SK-N-SH treated with all-trans-retinoic acid at 6 μM for 48 hours (cell line): Measurements from ENCODE around the gene TNFRSF12A.

Experiments
- ARNTL ChIP-seq: fragments of 450-650 bp; formaldehyde crosslinking; IDR thresholded peaks from 2 replicates; pipeline ENCODE4 v1.5.0; 2020; ENCODE audit warnings: low read depth, mild to moderate bottlenecking, moderate library complexity, borderline replicate concordance
- CSDC2 ChIP-seq: fragments of 250-450 bp; sonication (Bioruptor Pico); IDR thresholded peaks from 2 replicates; pipeline ENCODE4 v1.5.0; 2020; ENCODE audit warnings: mild to moderate bottlenecking, moderate library complexity
- ISL1 ChIP-seq: fragments of 250-450 bp; sonication (Bioruptor Pico); IDR thresholded peaks from 2 replicates; pipeline ENCODE4 v2.1.2; 2022; ENCODE audit warnings: mild to moderate bottlenecking, moderate library complexity
- OSR1 ChIP-seq: fragments of 250-450 bp; sonication (Bioruptor Pico); IDR thresholded peaks from 2 replicates; pipeline ENCODE4 v1.8.0; 2022; ENCODE audit warnings: moderate library complexity, mild to moderate bottlenecking, inconsistent platforms
- PPARA ChIP-seq: fragments of 250-450 bp; sonication (Bioruptor Pico); IDR thresholded peaks from 2 replicates; pipeline ENCODE4 v1.5.0; 2020; ENCODE audit warnings: mild to moderate bottlenecking, borderline replicate concordance
- RARB ChIP-seq: fragments of 250-450 bp; sonication (Bioruptor Pico); IDR thresholded peaks from 2 replicates; pipeline ENCODE4 v1.8.0; 2021; ENCODE audit warnings: mild to moderate bottlenecking, moderate library complexity
- SNAI2 ChIP-seq: fragments of 250-450 bp; sonication (Bioruptor Pico); IDR thresholded peaks from 2 replicates; pipeline ENCODE4 v1.5.0; 2020; ENCODE audit warnings: mild to moderate bottlenecking, moderate library complexity
- ZC3H10 ChIP-seq: fragments of 250-450 bp; sonication (Bioruptor Pico); IDR thresholded peaks from 2 replicates; pipeline ENCODE4 v1.5.1; 2021; ENCODE audit warnings: mild to moderate bottlenecking, moderate library complexity
- ZNF70 ChIP-seq: fragments of 450-650 bp; formaldehyde crosslinking; IDR thresholded peaks from 2 replicates; pipeline ENCODE4 v1.5.0; 2020; ENCODE audit warnings: mild to moderate bottlenecking, moderate library complexity
- TF ChIP-seq, protein P1 (sequence below): fragments of 250-450 bp; sonication (Bioruptor Pico); IDR thresholded peaks from 2 replicates; pipeline ENCODE4 v1.8.0; 2021; ENCODE audit warnings: low read depth, mild to moderate bottlenecking, moderate library complexity, borderline replicate concordance
- TF ChIP-seq, protein P2 (sequence below): fragments of 250-450 bp; sonication (Bioruptor Pico); IDR thresholded peaks from 2 replicates; pipeline ENCODE4 v1.5.1; 2021; ENCODE audit warnings: mild to moderate bottlenecking, moderate library complexity
- TF ChIP-seq, protein P3 (sequence below): fragments of 250-450 bp; sonication (Bioruptor Pico); IDR thresholded peaks from 2 replicates; pipeline ENCODE4 v1.5.0; 2020; ENCODE audit warnings: mild to moderate bottlenecking, moderate library complexity
- TF ChIP-seq, protein P4 (sequence below): fragments of 250-450 bp; sonication (Bioruptor Pico); IDR thresholded peaks from 2 replicates; pipeline ENCODE4 v1.5.1; 2020; ENCODE audit warnings: low read depth, mild to moderate bottlenecking, moderate library complexity
- TF ChIP-seq, protein P5 (sequence below): fragments of 250-450 bp; sonication (Bioruptor Pico); IDR thresholded peaks from 2 replicates; pipeline ENCODE4 v1.8.0; 2020; ENCODE audit warnings: mild to moderate bottlenecking, moderate library complexity, borderline replicate concordance

DNA sequence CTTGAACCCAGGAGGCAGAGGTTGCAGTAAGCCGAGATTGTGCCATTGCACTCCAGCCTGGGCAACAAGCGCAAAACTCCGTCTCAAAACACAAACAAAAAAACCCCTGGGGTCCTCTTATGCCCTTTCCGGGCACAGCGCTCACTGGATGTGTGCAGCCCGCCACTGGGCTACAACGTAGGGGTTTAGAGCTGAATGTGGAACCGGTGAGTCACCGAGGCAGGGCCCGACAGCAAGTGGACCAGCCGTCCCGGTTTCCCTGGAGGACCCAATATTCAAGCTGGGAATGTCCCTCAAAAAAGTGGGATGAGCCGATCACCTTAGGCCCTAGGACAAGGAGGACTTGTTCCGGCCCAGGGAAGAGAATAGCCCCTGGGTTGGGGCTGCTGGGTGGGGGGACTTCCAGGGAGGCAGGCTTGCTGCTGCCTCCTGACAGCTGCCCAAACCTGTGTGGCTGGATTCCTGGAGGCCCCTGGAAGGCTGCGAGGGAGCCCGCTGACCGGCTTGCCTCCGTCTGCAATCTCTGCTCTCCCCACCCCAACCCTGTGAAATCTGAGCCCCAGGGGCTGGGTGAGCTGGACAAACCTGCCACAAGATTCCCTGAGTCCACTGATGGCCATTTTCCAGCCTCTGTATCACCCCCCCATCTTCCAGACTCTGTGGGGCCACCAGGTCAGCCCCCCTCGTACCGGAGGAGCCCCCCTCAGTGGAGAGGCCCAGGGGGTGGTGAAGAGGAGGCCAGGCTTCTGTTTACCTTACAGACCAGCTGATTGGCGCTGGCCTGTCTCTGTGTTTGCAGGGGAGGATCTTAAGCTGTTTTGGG, 10.4 kb upstream of the TNFRSF12A start:
- TF ChIP-seq ZC3H10 (CRISPR knock-in tag) (no peak), RARB (CRISPR knock-in tag) (no peak), ZNF70 (CRISPR knock-in tag) (no peak), CSDC2 (CRISPR knock-in tag) (no peak), PPARA (CRISPR knock-in tag) (no peak), OSR1 (CRISPR knock-in tag) (no peak), ISL1 (no peak), ARNTL (CRISPR knock-in tag) (no peak), SNAI2 (CRISPR knock-in tag) (no peak)
- TF ChIP-seq, protein P1, sequence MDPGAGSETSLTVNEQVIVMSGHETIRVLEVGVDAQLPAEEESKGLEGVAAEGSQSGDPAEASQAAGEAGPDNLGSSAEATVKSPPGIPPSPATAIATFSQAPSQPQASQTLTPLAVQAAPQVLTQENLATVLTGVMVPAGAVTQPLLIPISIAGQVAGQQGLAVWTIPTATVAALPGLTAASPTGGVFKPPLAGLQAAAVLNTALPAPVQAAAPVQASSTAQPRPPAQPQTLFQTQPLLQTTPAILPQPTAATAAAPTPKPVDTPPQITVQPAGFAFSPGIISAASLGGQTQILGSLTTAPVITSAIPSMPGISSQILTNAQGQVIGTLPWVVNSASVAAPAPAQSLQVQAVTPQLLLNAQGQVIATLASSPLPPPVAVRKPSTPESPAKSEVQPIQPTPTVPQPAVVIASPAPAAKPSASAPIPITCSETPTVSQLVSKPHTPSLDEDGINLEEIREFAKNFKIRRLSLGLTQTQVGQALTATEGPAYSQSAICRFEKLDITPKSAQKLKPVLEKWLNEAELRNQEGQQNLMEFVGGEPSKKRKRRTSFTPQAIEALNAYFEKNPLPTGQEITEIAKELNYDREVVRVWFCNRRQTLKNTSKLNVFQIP = no peak
- TF ChIP-seq, protein P2, sequence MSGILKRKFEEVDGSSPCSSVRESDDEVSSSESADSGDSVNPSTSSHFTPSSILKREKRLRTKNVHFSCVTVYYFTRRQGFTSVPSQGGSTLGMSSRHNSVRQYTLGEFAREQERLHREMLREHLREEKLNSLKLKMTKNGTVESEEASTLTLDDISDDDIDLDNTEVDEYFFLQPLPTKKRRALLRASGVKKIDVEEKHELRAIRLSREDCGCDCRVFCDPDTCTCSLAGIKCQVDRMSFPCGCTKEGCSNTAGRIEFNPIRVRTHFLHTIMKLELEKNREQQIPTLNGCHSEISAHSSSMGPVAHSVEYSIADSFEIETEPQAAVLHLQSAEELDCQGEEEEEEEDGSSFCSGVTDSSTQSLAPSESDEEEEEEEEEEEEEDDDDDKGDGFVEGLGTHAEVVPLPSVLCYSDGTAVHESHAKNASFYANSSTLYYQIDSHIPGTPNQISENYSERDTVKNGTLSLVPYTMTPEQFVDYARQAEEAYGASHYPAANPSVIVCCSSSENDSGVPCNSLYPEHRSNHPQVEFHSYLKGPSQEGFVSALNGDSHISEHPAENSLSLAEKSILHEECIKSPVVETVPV (CRISPR knock-in tag) = no peak
- TF ChIP-seq, protein P3, sequence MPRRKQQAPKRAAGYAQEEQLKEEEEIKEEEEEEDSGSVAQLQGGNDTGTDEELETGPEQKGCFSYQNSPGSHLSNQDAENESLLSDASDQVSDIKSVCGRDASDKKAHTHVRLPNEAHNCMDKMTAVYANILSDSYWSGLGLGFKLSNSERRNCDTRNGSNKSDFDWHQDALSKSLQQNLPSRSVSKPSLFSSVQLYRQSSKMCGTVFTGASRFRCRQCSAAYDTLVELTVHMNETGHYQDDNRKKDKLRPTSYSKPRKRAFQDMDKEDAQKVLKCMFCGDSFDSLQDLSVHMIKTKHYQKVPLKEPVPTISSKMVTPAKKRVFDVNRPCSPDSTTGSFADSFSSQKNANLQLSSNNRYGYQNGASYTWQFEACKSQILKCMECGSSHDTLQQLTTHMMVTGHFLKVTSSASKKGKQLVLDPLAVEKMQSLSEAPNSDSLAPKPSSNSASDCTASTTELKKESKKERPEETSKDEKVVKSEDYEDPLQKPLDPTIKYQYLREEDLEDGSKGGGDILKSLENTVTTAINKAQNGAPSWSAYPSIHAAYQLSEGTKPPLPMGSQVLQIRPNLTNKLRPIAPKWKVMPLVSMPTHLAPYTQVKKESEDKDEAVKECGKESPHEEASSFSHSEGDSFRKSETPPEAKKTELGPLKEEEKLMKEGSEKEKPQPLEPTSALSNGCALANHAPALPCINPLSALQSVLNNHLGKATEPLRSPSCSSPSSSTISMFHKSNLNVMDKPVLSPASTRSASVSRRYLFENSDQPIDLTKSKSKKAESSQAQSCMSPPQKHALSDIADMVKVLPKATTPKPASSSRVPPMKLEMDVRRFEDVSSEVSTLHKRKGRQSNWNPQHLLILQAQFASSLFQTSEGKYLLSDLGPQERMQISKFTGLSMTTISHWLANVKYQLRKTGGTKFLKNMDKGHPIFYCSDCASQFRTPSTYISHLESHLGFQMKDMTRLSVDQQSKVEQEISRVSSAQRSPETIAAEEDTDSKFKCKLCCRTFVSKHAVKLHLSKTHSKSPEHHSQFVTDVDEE = no peak
- TF ChIP-seq, protein P4, sequence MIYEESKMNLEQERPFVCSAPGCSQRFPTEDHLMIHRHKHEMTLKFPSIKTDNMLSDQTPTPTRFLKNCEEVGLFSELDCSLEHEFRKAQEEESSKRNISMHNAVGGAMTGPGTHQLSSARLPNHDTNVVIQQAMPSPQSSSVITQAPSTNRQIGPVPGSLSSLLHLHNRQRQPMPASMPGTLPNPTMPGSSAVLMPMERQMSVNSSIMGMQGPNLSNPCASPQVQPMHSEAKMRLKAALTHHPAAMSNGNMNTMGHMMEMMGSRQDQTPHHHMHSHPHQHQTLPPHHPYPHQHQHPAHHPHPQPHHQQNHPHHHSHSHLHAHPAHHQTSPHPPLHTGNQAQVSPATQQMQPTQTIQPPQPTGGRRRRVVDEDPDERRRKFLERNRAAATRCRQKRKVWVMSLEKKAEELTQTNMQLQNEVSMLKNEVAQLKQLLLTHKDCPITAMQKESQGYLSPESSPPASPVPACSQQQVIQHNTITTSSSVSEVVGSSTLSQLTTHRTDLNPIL = no peak
- TF ChIP-seq, protein P5, sequence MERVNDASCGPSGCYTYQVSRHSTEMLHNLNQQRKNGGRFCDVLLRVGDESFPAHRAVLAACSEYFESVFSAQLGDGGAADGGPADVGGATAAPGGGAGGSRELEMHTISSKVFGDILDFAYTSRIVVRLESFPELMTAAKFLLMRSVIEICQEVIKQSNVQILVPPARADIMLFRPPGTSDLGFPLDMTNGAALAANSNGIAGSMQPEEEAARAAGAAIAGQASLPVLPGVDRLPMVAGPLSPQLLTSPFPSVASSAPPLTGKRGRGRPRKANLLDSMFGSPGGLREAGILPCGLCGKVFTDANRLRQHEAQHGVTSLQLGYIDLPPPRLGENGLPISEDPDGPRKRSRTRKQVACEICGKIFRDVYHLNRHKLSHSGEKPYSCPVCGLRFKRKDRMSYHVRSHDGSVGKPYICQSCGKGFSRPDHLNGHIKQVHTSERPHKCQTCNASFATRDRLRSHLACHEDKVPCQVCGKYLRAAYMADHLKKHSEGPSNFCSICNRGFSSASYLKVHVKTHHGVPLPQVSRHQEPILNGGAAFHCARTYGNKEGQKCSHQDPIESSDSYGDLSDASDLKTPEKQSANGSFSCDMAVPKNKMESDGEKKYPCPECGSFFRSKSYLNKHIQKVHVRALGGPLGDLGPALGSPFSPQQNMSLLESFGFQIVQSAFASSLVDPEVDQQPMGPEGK = no peak
